Measurements from ENCODE around the gene ZSCAN29. TPM values are rescaled to one million over a fixed set of nuclear protein-coding genes. Genes with fewer than 3 reads are reported as not detected.

ZSCAN29 gene
- total RNA-seq, 1 experiment from 2014 or later, result 32.8 TPM

DNA sequence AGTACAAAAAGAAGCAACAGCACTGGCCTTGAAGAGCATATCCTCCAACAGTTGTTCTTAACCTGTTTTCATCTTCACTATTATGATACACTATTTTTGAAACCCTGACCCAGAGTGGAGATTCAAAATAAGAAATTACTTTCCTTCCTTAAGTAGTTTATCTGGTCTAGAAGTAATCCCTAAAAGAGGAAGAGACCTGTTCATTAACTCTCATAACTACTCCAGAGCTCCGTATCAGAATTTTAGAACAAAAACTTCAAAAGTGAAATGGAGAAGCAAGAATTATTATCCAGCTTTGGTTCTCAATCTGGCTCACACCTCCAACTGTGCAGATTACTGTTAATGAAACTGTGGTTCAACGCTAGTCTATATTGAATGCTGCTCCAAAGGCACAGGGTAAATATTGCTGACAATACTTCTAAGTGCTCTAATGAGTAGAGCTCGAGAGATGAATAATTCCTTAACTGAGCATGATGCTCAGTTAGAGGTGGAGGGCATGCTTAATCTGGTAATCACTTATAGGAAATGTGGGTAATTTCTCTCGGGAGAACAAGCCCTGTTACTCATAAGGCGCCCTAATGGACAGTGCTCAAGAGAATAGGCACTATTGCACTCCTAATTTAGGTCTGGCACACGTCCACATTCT is 45.7 kb downstream of the ZSCAN29 start:
- DNase-seq (ENCODE audit: low read depth, low spot score) (no peak), ATAC-seq (no peak)
- intact Hi-C loops (cut with micrococcal nuclease; ENCODE audit: unreplicated experiment) (no loop called here), in situ Hi-C loops (cut with HindIII; ENCODE audit: low pct_unique_long_range_greater_than_20kb, low sequenced_read_pairs) (no loop called here)
- BruUV-seq (replicated peaks), result no TSS peak
- no peak overlapping the region for H3K4me3 ChIP-seq (ENCODE audit: low read depth in 2 of 2, low read length in 2 of 2)
- no peaks in the 10 kb centered on the region; the same call in 1 of the 2 replicates for H3K27me3 ChIP-seq (ENCODE audit: control insufficient read depth, insufficient read depth, low read length)
- ChIA-PET POLR2A (no interaction called here), CTCF (no interaction called here)
- no peak overlapping the region for H3K27ac ChIP-seq (ENCODE audit: low read length)
- peaks cover 7% of the 10 kb centered on the region for H3K4me1 ChIP-seq (ENCODE audit: control insufficient read depth, insufficient read depth, low read length)
- H3K36me3 ChIP-seq (ENCODE audit: control insufficient read depth, insufficient read depth, low read length), result no peaks in the 10 kb centered on the region
- TF ChIP-seq TCF7L2 (IDR thresholded peaks at IDR 0.05; ENCODE audit: low read depth, low read length) (no peak), POLR2AphosphoS5 (IDR thresholded peaks at IDR 0.05; ENCODE audit: low read depth, low read length) (no peak), SIN3A (IDR thresholded peaks at IDR 0.05; ENCODE audit: borderline replicate concordance, insufficient read depth, low read depth, low read length) (no peak), REST (IDR thresholded peaks at IDR 0.05; ENCODE audit: insufficient read depth in 1 of 2, low read depth in 2 of 2, low read length in 1 of 2) (no peak)
- TF ChIP-seq, protein P1, sequence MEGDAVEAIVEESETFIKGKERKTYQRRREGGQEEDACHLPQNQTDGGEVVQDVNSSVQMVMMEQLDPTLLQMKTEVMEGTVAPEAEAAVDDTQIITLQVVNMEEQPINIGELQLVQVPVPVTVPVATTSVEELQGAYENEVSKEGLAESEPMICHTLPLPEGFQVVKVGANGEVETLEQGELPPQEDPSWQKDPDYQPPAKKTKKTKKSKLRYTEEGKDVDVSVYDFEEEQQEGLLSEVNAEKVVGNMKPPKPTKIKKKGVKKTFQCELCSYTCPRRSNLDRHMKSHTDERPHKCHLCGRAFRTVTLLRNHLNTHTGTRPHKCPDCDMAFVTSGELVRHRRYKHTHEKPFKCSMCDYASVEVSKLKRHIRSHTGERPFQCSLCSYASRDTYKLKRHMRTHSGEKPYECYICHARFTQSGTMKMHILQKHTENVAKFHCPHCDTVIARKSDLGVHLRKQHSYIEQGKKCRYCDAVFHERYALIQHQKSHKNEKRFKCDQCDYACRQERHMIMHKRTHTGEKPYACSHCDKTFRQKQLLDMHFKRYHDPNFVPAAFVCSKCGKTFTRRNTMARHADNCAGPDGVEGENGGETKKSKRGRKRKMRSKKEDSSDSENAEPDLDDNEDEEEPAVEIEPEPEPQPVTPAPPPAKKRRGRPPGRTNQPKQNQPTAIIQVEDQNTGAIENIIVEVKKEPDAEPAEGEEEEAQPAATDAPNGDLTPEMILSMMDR (IDR thresholded peaks at IDR 0.05), result no peak
- no peaks in the 10 kb centered on the region for H3K9me3 ChIP-seq (ENCODE audit: control insufficient read depth, insufficient read depth, low read depth, low read length)

- intact Hi-C loops (cut with micrococcal nuclease; ENCODE audit: unreplicated experiment) (no loop called here), in situ Hi-C loops (cut with HindIII; ENCODE audit: low pct_unique_long_range_greater_than_20kb, low sequenced_read_pairs) (no loop called here)
- ChIA-PET POLR2A (no interaction called here), CTCF (no interaction called here)
- no peaks in the 10 kb centered on the region; the same call in 1 of the 2 replicates for H3K27me3 ChIP-seq (ENCODE audit: control insufficient read depth, insufficient read depth, low read length)
- no peak overlapping the region for H3K4me3 ChIP-seq (ENCODE audit: low read depth in 2 of 2, low read length in 2 of 2)
- TF ChIP-seq, protein P1 (IDR thresholded peaks at IDR 0.05), result no peak
- TF ChIP-seq POLR2AphosphoS5 (IDR thresholded peaks at IDR 0.05; ENCODE audit: low read depth, low read length) (no peak), TCF7L2 (IDR thresholded peaks at IDR 0.05; ENCODE audit: low read depth, low read length) (no peak), SIN3A (IDR thresholded peaks at IDR 0.05; ENCODE audit: borderline replicate concordance, insufficient read depth, low read depth, low read length) (no peak), REST (IDR thresholded peaks at IDR 0.05; ENCODE audit: insufficient read depth in 1 of 2, low read depth in 2 of 2, low read length in 1 of 2) (no peak)
- no TSS peak for BruUV-seq (replicated peaks)
- H3K4me1 ChIP-seq (ENCODE audit: control insufficient read depth, insufficient read depth, low read length), result no peaks in the 10 kb centered on the region
- no peak for DNase-seq (ENCODE audit: low read depth, low spot score)
- ATAC-seq, result no peak
- no peaks in the 10 kb centered on the region for H3K36me3 ChIP-seq (ENCODE audit: control insufficient read depth, insufficient read depth, low read length)
- no peaks in the 10 kb centered on the region for H3K9me3 ChIP-seq (ENCODE audit: control insufficient read depth, insufficient read depth, low read depth, low read length)
- H3K27ac ChIP-seq (ENCODE audit: low read length), result no peak overlapping the region
Observed at GRCh38 chr15:43318990-43319771, 51.7 kb downstream of the ZSCAN29 start.
